Stimulated activated CD4-positive, alpha-beta T cell treated with anti-CD3 and anti-CD28 coated beads, Interleukin-1b, Interleukin-23, amount 100 ng/mL, for 48 hours (primary cell): ENCODE data around the gene RCBTB2.
A peak's percentile ranks its signal among the peaks of the same experiment; 100 is the strongest.
"Not testable (repeated sequence)": the region's sequence is repeated elsewhere in the genome, so short reads cannot be mapped to it uniquely, and the experiment has no call there.

ENCODE experiments used
- DNase-seq: peaks from one replicate; pipeline ENCODE4 v3.0.0-alpha.2; 2020

RCBTB2 gene

GRCh38 chr13:48492470-48493065 is 40.3 kb downstream of the RCBTB2 start:
- peak; percentile 65 for DNase-seq

- no peak for DNase-seq
These were observed 40.8 kb downstream of the RCBTB2 start for GRCh38 chr13:48492096-48492440.

- no peak for DNase-seq
These were observed 41.3 kb downstream of the RCBTB2 start for GRCh38 chr13:48491423-48492095.

- DNase-seq = no peak
These were observed 42.6 kb downstream of the RCBTB2 start for GRCh38 chr13:48490241-48490640.

- no peak for DNase-seq
These were observed 43.2 kb downstream of the RCBTB2 start for GRCh38 chr13:48489666-48490065.

GRCh38 chr13:48488995-48489394 is 43.9 kb downstream of the RCBTB2 start:
- DNase-seq = no peak

- no peak for DNase-seq
These were observed 44.9 kb downstream of the RCBTB2 start for GRCh38 chr13:48487968-48488367.

GRCh38 chr13:48486836-48487235 is 46.0 kb downstream of the RCBTB2 start:
- no peak for DNase-seq

GRCh38 chr13:48486362-48486761 is 46.5 kb downstream of the RCBTB2 start:
- no peak for DNase-seq

GRCh38 chr13:48485432-48485831 is 47.4 kb downstream of the RCBTB2 start:
- DNase-seq = no peak

GRCh38 chr13:48483575-48483974 is 49.3 kb downstream of the RCBTB2 start:
- no peak for DNase-seq

GRCh38 chr13:48478391-48478790 is 54.5 kb downstream of the RCBTB2 start:
- DNase-seq = no peak

- no peak for DNase-seq
These were observed 55.6 kb downstream of the RCBTB2 start for GRCh38 chr13:48477191-48477855.

GRCh38 chr13:48476686-48477085 is 56.2 kb downstream of the RCBTB2 start:
- no peak for DNase-seq

- no peak for DNase-seq
These were observed 56.7 kb downstream of the RCBTB2 start for GRCh38 chr13:48476215-48476614.

- no peak for DNase-seq
These were observed 57.6 kb downstream of the RCBTB2 start for GRCh38 chr13:48475230-48475629.

- no peak for DNase-seq
These were observed 75.2 kb downstream of the RCBTB2 start for GRCh38 chr13:48457578-48458242.

GRCh38 chr13:48456546-48456945 is 76.3 kb downstream of the RCBTB2 start:
- no peak for DNase-seq

GRCh38 chr13:48451196-48451595 is 81.7 kb downstream of the RCBTB2 start:
- DNase-seq = not testable (repeated sequence)

GRCh38 chr13:48449656-48450055 is 83.2 kb downstream of the RCBTB2 start:
- DNase-seq = no peak

GRCh38 chr13:48448959-48449614 is 83.8 kb downstream of the RCBTB2 start:
- DNase-seq = no peak

GRCh38 chr13:48448285-48448958 is 84.5 kb downstream of the RCBTB2 start:
- DNase-seq = no peak

GRCh38 chr13:48446464-48446863 is 86.4 kb downstream of the RCBTB2 start:
- no peak for DNase-seq
